K562 (cell line): ENCODE results near the gene CTSO. TPM values are rescaled to one million over a fixed set of nuclear protein-coding genes. Genes with fewer than 3 reads are reported as not detected.

Experiments
- ATAC-seq: fragments of 200-7000 bp; cut with Tn5 transposase; 3 replicates; pipeline ENCODE4 v1.9.1; 2020; ENCODE audit warnings: moderate library complexity
- BruUV-seq: library from RNA; stranded (reverse); fragments of 400-500 nt; replicated peaks from 2 replicates; lab custom pipeline; 2021; lab: Mats Ljungman, UMichigan
- CTCF ChIA-PET: fragments of 300-600 bp; formaldehyde crosslinking; extraction: SDS; loops from one replicate; lab custom pipeline; 2021; ENCODE audit warnings: low intra/inter-chr PET ratio; lab: Yijun Ruan, JAX
- POLR2A ChIA-PET: fragments of 300-600, 350-650 bp; sonication (Branson Sonifier 250); formaldehyde crosslinking; extraction: SDS; loops from one replicate; lab custom pipeline; 2021; ENCODE audit warnings: antibody characterized with exemption, inconsistent platforms; lab: Yijun Ruan, JAX
- DNase-seq, 4 experiments: peaks; one replicate each; pipeline versions ENCODE4 v3.0.0 to v3.0.0-alpha.2; 2011 to 2018; ENCODE audit warnings: low spot score in 3 of 4, mixed read lengths in 3 of 4; ENCODE audit errors: extremely low read depth in 1 of 4
- FAIRE-seq: peaks from 2 replicates; lab custom pipeline; 2011; peaks lifted over from hg19 to GRCh38; lab: Jason Lieb, UNC
- H2AFZ ChIP-seq: 2 replicates; pipeline ENCODE4 v1.6.0; 2011; ENCODE audit warnings: low read depth, low read length, control low read depth, inconsistent platforms
- H3K27ac ChIP-seq: fragments of 200-600 bp; 3 replicates; pipeline ENCODE4 v1.8.0; 2011; ENCODE audit warnings: low read depth, mild to moderate bottlenecking, control low read depth, inconsistent platforms, low read length, moderate library complexity, mixed read lengths; ENCODE audit errors: extremely low read depth
- H3K27me3 ChIP-seq, 2 experiments: fragments of 300-600 bp in 1 of 2; 2 replicates in 1 of 2; 3 replicates in 1 of 2; pipeline versions ENCODE4 v1.6.0 to v1.8.0; 2011; ENCODE audit warnings: inconsistent platforms in 2 of 2, low read length in 2 of 2, mild to moderate bottlenecking in 1 of 2, mixed read lengths in 1 of 2, moderate library complexity in 1 of 2; ENCODE audit not compliant: control insufficient read depth in 2 of 2, insufficient read depth in 2 of 2
- H3K36me3 ChIP-seq: fragments of 300-600 bp; 3 replicates; pipeline ENCODE4 v1.8.0; 2011; ENCODE audit warnings: mild to moderate bottlenecking, low read length, inconsistent platforms; ENCODE audit not compliant: control insufficient read depth, insufficient read depth
- H3K4me1 ChIP-seq, 2 experiments: fragments of 200-600 bp in 1 of 2; replicated peaks in 1 of 2; 2 replicates in 1 of 2; 3 replicates in 1 of 2; pipeline versions ENCODE4 v1.5.1 to v1.8.0; 2011; ENCODE audit warnings: inconsistent platforms in 2 of 2, low read length in 2 of 2, mild to moderate bottlenecking in 1 of 2, mixed read lengths in 1 of 2, moderate library complexity in 1 of 2; ENCODE audit not compliant: control insufficient read depth in 2 of 2, insufficient read depth in 2 of 2
- H3K4me2 ChIP-seq: 2 replicates; pipeline ENCODE4 v1.6.1; 2011; ENCODE audit warnings: low read length, control low read depth, inconsistent platforms, mixed read lengths; ENCODE audit not compliant: insufficient read depth
- H3K4me3 ChIP-seq: fragments of 200-600 bp; sonication (generic), shearing (Covaris generic); 2 replicates; pipeline ENCODE4 v1.5.1; 2016; ENCODE audit warnings: control low read depth, inconsistent platforms
- H3K79me2 ChIP-seq: fragments of 200-600 bp; 3 replicates; pipeline ENCODE4 v1.8.0; 2011; ENCODE audit warnings: low read length, inconsistent platforms; ENCODE audit not compliant: control insufficient read depth, insufficient read depth
- H3K9ac ChIP-seq, 2 experiments: 2 replicates each; pipeline versions ENCODE4 v1.6.0 to v1.6.1; 2011; ENCODE audit warnings: low read depth in 2 of 2, low read length in 2 of 2, control low read depth in 1 of 2, inconsistent platforms in 1 of 2, mild to moderate bottlenecking in 1 of 2, mixed read lengths in 1 of 2; ENCODE audit not compliant: insufficient read depth in 1 of 2
- H3K9me1 ChIP-seq: one replicate; pipeline ENCODE4 v1.6.0; 2011; ENCODE audit warnings: inconsistent platforms, mild to moderate bottlenecking, low read length, moderate library complexity; ENCODE audit not compliant: control insufficient read depth, insufficient read depth
- H3K9me3 ChIP-seq: replicated peaks from 2 replicates; pipeline ENCODE4 v1.5.1; 2011; ENCODE audit warnings: low read depth, low read length, inconsistent platforms; ENCODE audit not compliant: control insufficient read depth, insufficient read depth
- H4K20me1 ChIP-seq: replicated peaks from 2 replicates; pipeline ENCODE4 v1.6.1; 2011; ENCODE audit warnings: low read length, inconsistent platforms, mixed read lengths; ENCODE audit not compliant: control insufficient read depth, insufficient read depth
- BRCA1 ChIP-seq, 2 experiments: fragments of 450-650 bp in 1 of 2; sonication (generic) in 1 of 2; formaldehyde crosslinking in 1 of 2; IDR thresholded peaks; 2 replicates each; pipeline versions ENCODE4 v1.5.0 to v1.6.1; 2017 to 2020; ENCODE audit warnings: mild to moderate bottlenecking in 1 of 2, missing genetic modification reagents in 1 of 2
- CSDE1 ChIP-seq, 2 experiments: fragments of 450-650 bp; IDR thresholded peaks; 2 replicates each; pipeline ENCODE4 v1.6.1; 2016; ENCODE audit warnings: mild to moderate bottlenecking in 1 of 2
- FOS ChIP-seq: IDR thresholded peaks from 3 replicates; pipeline ENCODE4 v1.6.1; 2011; ENCODE audit not compliant: insufficient read length; ENCODE audit errors: extremely low read depth
- FOXM1 ChIP-seq, 2 experiments: fragments of 450-650 bp in 1 of 2; sonication (generic) in 1 of 2; formaldehyde crosslinking in 1 of 2; IDR thresholded peaks; 2 replicates each; pipeline versions ENCODE4 v1.6.1 to v1.9.0; 2017 to 2022; ENCODE audit warnings: low read depth in 2 of 2, mild to moderate bottlenecking in 2 of 2, missing genetic modification reagents in 1 of 2, moderate library complexity in 1 of 2
- GTF2A2 ChIP-seq: IDR thresholded peaks from 2 replicates; pipeline ENCODE4 v1.6.1; 2016; ENCODE audit warnings: mild to moderate bottlenecking, missing genetic modification characterization, missing compliant biosample characterization
- HDAC1 ChIP-seq, 2 experiments: fragments of 450-650 bp; IDR thresholded peaks; 2 replicates each; pipeline ENCODE4 v1.6.1; 2016 to 2017; ENCODE audit warnings: inconsistent platforms in 1 of 2, mild to moderate bottlenecking in 1 of 2, moderate library complexity in 1 of 2
- SMARCC2 ChIP-seq: fragments of 450-650 bp; IDR thresholded peaks from 2 replicates; pipeline ENCODE4 v1.6.1; 2017; ENCODE audit warnings: antibody characterized with exemption, moderate library complexity, mild to moderate bottlenecking, low read depth
- SMARCE1 ChIP-seq: fragments of 450-650 bp; IDR thresholded peaks from 2 replicates; pipeline ENCODE4 v1.7.1; 2016; ENCODE audit warnings: mild to moderate bottlenecking
- SP1 ChIP-seq: sonication (generic); formaldehyde crosslinking; IDR thresholded peaks from 2 replicates; pipeline ENCODE4 v1.8.1; 2022; ENCODE audit warnings: mild to moderate bottlenecking, missing genetic modification reagents
- ZSCAN32 ChIP-seq: fragments of 450-650 bp; formaldehyde crosslinking; IDR thresholded peaks from 2 replicates; pipeline ENCODE4 v1.4.0; 2020; ENCODE audit warnings: mild to moderate bottlenecking, moderate library complexity
- WGBS: fragments of 100-300 bp; shearing (Covaris generic); methylation state at CpG from one replicate; pipeline ENCODE4 v1.1.6; 2016; ENCODE audit warnings: low coverage, mixed read lengths; ENCODE audit not compliant: insufficient coverage; ENCODE audit errors: missing lambda C conversion rate; 5-methylcytosine and 5-hydroxymethylcytosine counted together
- in situ Hi-C: fragments of 300-500 bp; cut with MboI; formaldehyde crosslinking; loops from 4 replicates; pipeline ENCODE4 v1.15.0; 2018; ENCODE audit warnings: inconsistent platforms, mixed read lengths
- intact Hi-C: fragments of 100-400 bp; cut with micrococcal nuclease; formaldehyde crosslinking; loops from 2 replicates; pipeline ENCODE4 v1.14.2; 2022
- polyA plus RNA-seq, 8 experiments: library from polyadenylated mRNA; depleted of rRNA in 4 of 8; stranded (reverse) in 5 of 8; unstranded in 3 of 8; fragments of >200 nt; fragmentation: Nextera tagmentation in 2 of 8; fragmentation: Illumina TruSeq in 1 of 8; extraction: Ambion mirVana in 2 of 8; extraction: Trizol in 1 of 8; gene quantifications; 2 replicates each; pipeline versions ENCODE4 v1.2.1 to v1.2.3, GENCODE V29; 2011 to 2014; ENCODE audit warnings: inconsistent platforms in 1 of 8, missing spikeins in 1 of 8
- total RNA-seq, 7 experiments: library from RNA; depleted of rRNA in 6 of 7; stranded (reverse); fragments of >200 nt in 6 of 7; fragmentation: Illumina TruSeq in 2 of 7; extraction: Trizol in 2 of 7; gene quantifications; 2 replicates each; pipeline versions ENCODE4 v1.2.1 to v1.2.3, GENCODE V29; 2011 to 2021; ENCODE audit warnings: low replicate concordance in 1 of 7
- TF ChIP-seq, protein P1 (sequence below): fragments of 450-650 bp; IDR thresholded peaks from 2 replicates; pipeline ENCODE4 v1.6.1; 2017; ENCODE audit warnings: antibody characterized with exemption
- TF ChIP-seq, protein P2 (sequence below): fragments of 250-450 bp; sonication (Bioruptor Pico); IDR thresholded peaks from 2 replicates; pipeline ENCODE4 v1.8.0; 2021; ENCODE audit warnings: moderate library complexity, mild to moderate bottlenecking, inconsistent platforms
- TF ChIP-seq, protein P3 (sequence below), 2 experiments: fragments of 450-650 bp in 1 of 2; sonication (generic) in 1 of 2; formaldehyde crosslinking; conservative IDR thresholded peaks; 2 replicates each; pipeline versions ENCODE4 v1.4.0 to v1.8.1; 2020 to 2022; ENCODE audit warnings: mild to moderate bottlenecking in 1 of 2, missing genetic modification reagents in 1 of 2

The CTSO gene
- total and polyA plus RNA-seq, 9 of the 15 experiments (the other 6 are each of a cell fraction or from before 2014, with no cell fraction given), result 0.03 to 0.07 (median 0.04) TPM; not detected in 5

DNA sequence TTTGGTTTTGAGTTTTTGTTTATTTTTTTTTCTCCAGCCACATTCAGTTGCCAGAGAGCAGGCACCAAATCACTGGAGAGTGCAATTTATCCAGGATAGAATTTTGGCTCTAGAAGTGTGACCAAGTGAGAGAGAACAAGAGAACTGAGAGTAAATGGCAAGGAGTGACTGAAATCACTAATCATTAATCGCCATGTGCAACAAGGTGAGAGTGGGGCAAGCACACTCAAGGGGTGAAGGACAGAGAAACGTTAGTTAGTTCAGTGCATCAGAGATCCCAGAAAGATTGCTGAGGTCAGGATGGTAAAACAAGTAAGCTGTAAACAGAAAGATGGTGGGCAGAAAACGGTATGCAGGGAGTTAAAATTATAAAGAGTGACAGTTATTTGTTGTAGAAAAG, 69.8 kb downstream of the CTSO start:
- BruUV-seq, result no TSS peak
- Histone ChIP-seq H3K9me3 (no peaks in the 10 kb centered on the region), H3K27ac (no peak overlapping the region), H3K4me1 (no peaks in the 10 kb centered on the region), H4K20me1 (no peaks in the 10 kb centered on the region), H3K9me1 (no peaks in the 10 kb centered on the region), H3K9ac (no peak overlapping the region), H3K79me2 (no peaks in the 10 kb centered on the region), H3K4me3 (no peak overlapping the region), H3K4me2 (no peak overlapping the region), H3K27me3 (no peaks in the 10 kb centered on the region), H2AFZ (no peak overlapping the region), H3K36me3 (no peaks in the 10 kb centered on the region)
- DNase-seq, result no peak
- FAIRE-seq, result no peak
- no peak for ATAC-seq
- in situ Hi-C loops (no loop called here), intact Hi-C loops (no loop called here)
- WGBS, result 0% methylated on average over 3 of the region's 3 CpGs
- ChIA-PET POLR2A (no interaction called here), CTCF (no interaction called here)
- TF ChIP-seq ZSCAN32, result no peak
- TF ChIP-seq, protein P1, sequence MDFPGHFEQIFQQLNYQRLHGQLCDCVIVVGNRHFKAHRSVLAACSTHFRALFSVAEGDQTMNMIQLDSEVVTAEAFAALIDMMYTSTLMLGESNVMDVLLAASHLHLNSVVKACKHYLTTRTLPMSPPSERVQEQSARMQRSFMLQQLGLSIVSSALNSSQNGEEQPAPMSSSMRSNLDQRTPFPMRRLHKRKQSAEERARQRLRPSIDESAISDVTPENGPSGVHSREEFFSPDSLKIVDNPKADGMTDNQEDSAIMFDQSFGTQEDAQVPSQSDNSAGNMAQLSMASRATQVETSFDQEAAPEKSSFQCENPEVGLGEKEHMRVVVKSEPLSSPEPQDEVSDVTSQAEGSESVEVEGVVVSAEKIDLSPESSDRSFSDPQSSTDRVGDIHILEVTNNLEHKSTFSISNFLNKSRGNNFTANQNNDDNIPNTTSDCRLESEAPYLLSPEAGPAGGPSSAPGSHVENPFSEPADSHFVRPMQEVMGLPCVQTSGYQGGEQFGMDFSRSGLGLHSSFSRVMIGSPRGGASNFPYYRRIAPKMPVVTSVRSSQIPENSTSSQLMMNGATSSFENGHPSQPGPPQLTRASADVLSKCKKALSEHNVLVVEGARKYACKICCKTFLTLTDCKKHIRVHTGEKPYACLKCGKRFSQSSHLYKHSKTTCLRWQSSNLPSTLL, result no peak
- no peak for TF ChIP-seq SMARCC2
- TF ChIP-seq, protein P2, sequence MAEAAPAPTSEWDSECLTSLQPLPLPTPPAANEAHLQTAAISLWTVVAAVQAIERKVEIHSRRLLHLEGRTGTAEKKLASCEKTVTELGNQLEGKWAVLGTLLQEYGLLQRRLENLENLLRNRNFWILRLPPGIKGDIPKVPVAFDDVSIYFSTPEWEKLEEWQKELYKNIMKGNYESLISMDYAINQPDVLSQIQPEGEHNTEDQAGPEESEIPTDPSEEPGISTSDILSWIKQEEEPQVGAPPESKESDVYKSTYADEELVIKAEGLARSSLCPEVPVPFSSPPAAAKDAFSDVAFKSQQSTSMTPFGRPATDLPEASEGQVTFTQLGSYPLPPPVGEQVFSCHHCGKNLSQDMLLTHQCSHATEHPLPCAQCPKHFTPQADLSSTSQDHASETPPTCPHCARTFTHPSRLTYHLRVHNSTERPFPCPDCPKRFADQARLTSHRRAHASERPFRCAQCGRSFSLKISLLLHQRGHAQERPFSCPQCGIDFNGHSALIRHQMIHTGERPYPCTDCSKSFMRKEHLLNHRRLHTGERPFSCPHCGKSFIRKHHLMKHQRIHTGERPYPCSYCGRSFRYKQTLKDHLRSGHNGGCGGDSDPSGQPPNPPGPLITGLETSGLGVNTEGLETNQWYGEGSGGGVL (CRISPR knock-in tag), result no peak
- no peak for TF ChIP-seq SMARCE1
- no peak for TF ChIP-seq GTF2A2 (tag)
- TF ChIP-seq, protein P3, sequence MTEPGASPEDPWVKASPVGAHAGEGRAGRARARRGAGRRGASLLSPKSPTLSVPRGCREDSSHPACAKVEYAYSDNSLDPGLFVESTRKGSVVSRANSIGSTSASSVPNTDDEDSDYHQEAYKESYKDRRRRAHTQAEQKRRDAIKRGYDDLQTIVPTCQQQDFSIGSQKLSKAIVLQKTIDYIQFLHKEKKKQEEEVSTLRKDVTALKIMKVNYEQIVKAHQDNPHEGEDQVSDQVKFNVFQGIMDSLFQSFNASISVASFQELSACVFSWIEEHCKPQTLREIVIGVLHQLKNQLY (CRISPR knock-in tag; conservative IDR thresholded peaks at IDR 0.05), result no peak
- no peak for TF ChIP-seq FOS
- TF ChIP-seq HDAC1 (IDR thresholded peaks at IDR 0.05), result no peak
- TF ChIP-seq BRCA1 (IDR thresholded peaks at IDR 0.05), result no peak
- no peak for TF ChIP-seq BRCA1 (CRISPR knock-in tag; IDR thresholded peaks at IDR 0.05)
- no peak for TF ChIP-seq FOXM1 (IDR thresholded peaks at IDR 0.05; ENCODE audit: low read depth)
- no peak for TF ChIP-seq FOXM1 (CRISPR knock-in tag; IDR thresholded peaks at IDR 0.05; ENCODE audit: low read depth)
- TF ChIP-seq SP1, result no peak
- TF ChIP-seq CSDE1 (IDR thresholded peaks at IDR 0.05), result no peak
